OCI-LY7 (cell line): ENCODE results near the gene C3orf20. TPM values are rescaled to one million over a fixed set of nuclear protein-coding genes. Genes with fewer than 3 reads are reported as not detected.

ENCODE experiments used
- BruUV-seq: library from RNA; stranded (reverse); fragments of 400-500 nt; replicated peaks from 2 replicates; lab custom pipeline; 2021; lab: Mats Ljungman, UMichigan
- CTCF ChIA-PET: fragments of 300-600 bp; sonication (Branson Sonifier 250); formaldehyde crosslinking; loops from one replicate; lab custom pipeline; 2022; ENCODE audit warnings: antibody characterized with exemption; ENCODE audit not compliant: unreplicated experiment; lab: Charles Lee
- POLR2A ChIA-PET: fragments of 300-600 bp; sonication (Branson Sonifier 250); formaldehyde crosslinking; loops from one replicate; lab custom pipeline; 2022; ENCODE audit warnings: antibody characterized with exemption; lab: Charles Lee
- DNase-seq: peaks from one replicate; pipeline ENCODE4 v3.0.0-alpha.2; 2015; ENCODE audit warnings: low spot score
- H2AFZ ChIP-seq: fragments of 200-600 bp; sonication (generic), shearing (Covaris generic); 2 replicates; pipeline ENCODE4 v1.6.1; 2014; ENCODE audit warnings: mild to moderate bottlenecking, antibody characterized with exemption, low read length, moderate library complexity
- H3K27ac ChIP-seq: fragments of 200-600 bp; sonication (generic); 2 replicates; pipeline ENCODE4 v1.5.1; 2014; ENCODE audit warnings: mixed run types, low read depth, mild to moderate bottlenecking, moderate library complexity, low read length, inconsistent platforms; ENCODE audit not compliant: poor library complexity, severe bottlenecking
- H3K36me3 ChIP-seq: fragments of 200-600 bp; sonication (generic); 2 replicates; pipeline ENCODE4 v1.6.1; 2014; ENCODE audit warnings: mild to moderate bottlenecking, antibody characterized with exemption, low read length, moderate library complexity, mixed read lengths; ENCODE audit not compliant: insufficient read depth
- H3K4me1 ChIP-seq: fragments of 200-600 bp; sonication (generic); 2 replicates; pipeline ENCODE4 v1.5.1; 2014; ENCODE audit warnings: mild to moderate bottlenecking, low read length; ENCODE audit not compliant: insufficient read depth, poor library complexity, severe bottlenecking
- H3K4me2 ChIP-seq: fragments of 200-600 bp; sonication (generic); 2 replicates; pipeline ENCODE4 v1.6.1; 2014; ENCODE audit warnings: mild to moderate bottlenecking, low read length
- H3K4me3 ChIP-seq: fragments of 200-600 bp; sonication (generic); 2 replicates; pipeline ENCODE4 v1.5.1; 2014; ENCODE audit warnings: mild to moderate bottlenecking, low read depth, low read length; ENCODE audit not compliant: poor library complexity, severe bottlenecking
- H3K79me2 ChIP-seq: fragments of 200-600 bp; sonication (generic); 2 replicates; pipeline ENCODE4 v1.6.1; 2016; ENCODE audit warnings: low read depth, mild to moderate bottlenecking, low read length, moderate library complexity, mixed read lengths; ENCODE audit not compliant: insufficient read depth
- H3K9me2 ChIP-seq: fragments of 200-600 bp; sonication (generic); 2 replicates; pipeline ENCODE4 v1.6.1; 2016; ENCODE audit warnings: mild to moderate bottlenecking, low read length, mixed read lengths; ENCODE audit not compliant: insufficient read depth
- H3K9me3 ChIP-seq: fragments of 200-600 bp; sonication (generic); 2 replicates; pipeline ENCODE4 v1.6.1; 2014; ENCODE audit warnings: mild to moderate bottlenecking, mixed run types, low read length, mixed read lengths
- H4K20me1 ChIP-seq: fragments of 200-600 bp; sonication (generic); 2 replicates; pipeline ENCODE4 v1.6.1; 2014; ENCODE audit warnings: mild to moderate bottlenecking, antibody characterized with exemption, low read length, moderate library complexity, mixed read lengths; ENCODE audit not compliant: insufficient read depth
- EZH2phosphoT487 ChIP-seq: fragments of 200-600 bp; sonication (generic); IDR thresholded peaks from 2 replicates; pipeline ENCODE4 v1.6.1; 2018; ENCODE audit warnings: low read depth, borderline replicate concordance, mild to moderate bottlenecking, mixed run types, antibody characterized with exemption, low read length, moderate library complexity, mixed read lengths
- intact Hi-C: fragments of 100-400 bp; cut with micrococcal nuclease; formaldehyde crosslinking; loops from one replicate; pipeline ENCODE4 v1.10.0; 2022; ENCODE audit not compliant: unreplicated experiment
- total RNA-seq, 2 experiments: library from RNA; depleted of rRNA in 1 of 2; stranded (reverse); fragments of >200 nt in 1 of 2; shearing (Covaris generic) in 1 of 2; gene quantifications; 2 replicates each; pipeline ENCODE4 v1.2.3, GENCODE V29; 2014 to 2022
- TF ChIP-seq, protein P1 (sequence below): fragments of 200-600 bp; sonication (generic); conservative IDR thresholded peaks from 2 replicates; pipeline ENCODE4 v1.5.1; 2014; ENCODE audit warnings: mild to moderate bottlenecking, antibody characterized with exemption, low read length, moderate library complexity, mixed read lengths

Gene C3orf20
- total RNA-seq, 2 experiments from 2014 or later = 2.2 to 2.7 TPM

DNA sequence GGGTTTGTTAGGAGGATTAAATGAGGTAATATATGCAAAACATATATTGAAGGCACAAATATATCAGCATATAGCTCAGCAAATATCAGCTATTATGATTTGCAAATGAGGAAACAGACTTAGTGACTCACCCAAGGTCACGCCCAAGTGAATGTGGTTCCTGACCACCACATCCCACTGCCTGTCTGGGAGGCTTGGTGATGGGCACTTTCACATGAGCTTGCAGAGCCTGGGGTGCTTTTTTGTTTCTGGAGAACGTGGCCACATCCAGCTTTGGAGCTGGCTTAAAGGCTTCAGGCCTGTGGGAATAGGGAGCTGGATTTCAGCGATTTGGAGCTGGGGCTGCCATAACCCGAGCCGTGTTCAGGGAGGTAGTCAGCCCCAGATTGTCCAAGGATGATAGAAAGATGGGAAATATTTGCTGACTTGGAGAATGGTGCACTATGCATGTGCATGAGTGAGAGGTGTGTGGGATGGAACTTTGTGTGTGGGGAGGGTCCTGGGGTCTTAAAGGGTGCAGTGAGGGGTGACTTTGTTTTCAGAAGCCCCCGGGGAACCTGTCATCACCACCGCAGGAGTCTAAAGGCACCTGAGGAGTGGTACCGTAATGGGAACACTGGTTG lies 131.8 kb downstream of the C3orf20 start:
- no peak overlapping the region for H3K4me3 ChIP-seq
- POLR2A ChIA-PET = no interaction called here
- H3K4me1 ChIP-seq = no peaks in the 10 kb centered on the region
- no peaks in the 10 kb centered on the region for H3K79me2 ChIP-seq
- CTCF ChIA-PET = no interaction called here
- no peaks in the 10 kb centered on the region for H3K9me2 ChIP-seq
- H2AFZ ChIP-seq = no peak overlapping the region
- no peak for DNase-seq
- no peak overlapping the region for H3K27ac ChIP-seq
- H3K36me3 ChIP-seq = no peaks in the 10 kb centered on the region
- H3K4me2 ChIP-seq = no peak overlapping the region
- BruUV-seq = no TSS peak
- H3K9me3 ChIP-seq = no peaks in the 10 kb centered on the region
- intact Hi-C loops = no loop called here
- TF ChIP-seq, protein P1, sequence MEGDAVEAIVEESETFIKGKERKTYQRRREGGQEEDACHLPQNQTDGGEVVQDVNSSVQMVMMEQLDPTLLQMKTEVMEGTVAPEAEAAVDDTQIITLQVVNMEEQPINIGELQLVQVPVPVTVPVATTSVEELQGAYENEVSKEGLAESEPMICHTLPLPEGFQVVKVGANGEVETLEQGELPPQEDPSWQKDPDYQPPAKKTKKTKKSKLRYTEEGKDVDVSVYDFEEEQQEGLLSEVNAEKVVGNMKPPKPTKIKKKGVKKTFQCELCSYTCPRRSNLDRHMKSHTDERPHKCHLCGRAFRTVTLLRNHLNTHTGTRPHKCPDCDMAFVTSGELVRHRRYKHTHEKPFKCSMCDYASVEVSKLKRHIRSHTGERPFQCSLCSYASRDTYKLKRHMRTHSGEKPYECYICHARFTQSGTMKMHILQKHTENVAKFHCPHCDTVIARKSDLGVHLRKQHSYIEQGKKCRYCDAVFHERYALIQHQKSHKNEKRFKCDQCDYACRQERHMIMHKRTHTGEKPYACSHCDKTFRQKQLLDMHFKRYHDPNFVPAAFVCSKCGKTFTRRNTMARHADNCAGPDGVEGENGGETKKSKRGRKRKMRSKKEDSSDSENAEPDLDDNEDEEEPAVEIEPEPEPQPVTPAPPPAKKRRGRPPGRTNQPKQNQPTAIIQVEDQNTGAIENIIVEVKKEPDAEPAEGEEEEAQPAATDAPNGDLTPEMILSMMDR = no peak
- TF ChIP-seq EZH2phosphoT487 = no peak
- H4K20me1 ChIP-seq = no peaks in the 10 kb centered on the region

DNA sequence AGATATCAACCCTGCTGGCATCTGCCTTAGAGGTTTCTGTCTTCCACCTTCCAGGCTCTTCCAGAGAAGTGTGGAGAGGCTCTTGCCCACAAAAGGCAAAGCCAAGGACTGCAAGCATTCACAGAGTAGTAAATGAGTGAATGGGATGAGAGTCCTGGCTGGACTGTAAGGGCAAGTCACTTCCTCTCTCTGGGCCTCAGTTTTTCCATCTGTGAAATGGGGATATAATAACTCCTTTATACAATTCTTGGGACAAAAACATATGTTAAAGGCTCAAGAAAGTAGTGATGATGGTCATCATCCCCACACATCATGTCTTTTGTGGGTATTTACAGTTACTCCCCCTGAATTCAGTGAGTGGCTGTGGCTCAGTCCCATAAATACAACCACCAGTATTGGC lies 133.1 kb downstream of the C3orf20 start:
- intact Hi-C loops = no loop called here

More for the DNA sequence above, 133.1 kb downstream of the C3orf20 start:
- Histone ChIP-seq H4K20me1 (no peaks in the 10 kb centered on the region), H2AFZ (no peak overlapping the region), H3K36me3 (no peaks in the 10 kb centered on the region), H3K4me2 (no peak overlapping the region), H3K4me3 (no peak overlapping the region), H3K9me2 (no peaks in the 10 kb centered on the region), H3K9me3 (no peaks in the 10 kb centered on the region), H3K4me1 (no peaks in the 10 kb centered on the region), H3K27ac (no peak overlapping the region), H3K79me2 (no peaks in the 10 kb centered on the region)
- BruUV-seq = no TSS peak
- ChIA-PET CTCF (no interaction called here), POLR2A (no interaction called here)
- TF ChIP-seq EZH2phosphoT487 = no peak
- TF ChIP-seq, protein P1 = no peak
- no peak for DNase-seq
